HG03469 (cell line): ENCODE data around the gene NKX1-1.
"Not testable (repeated sequence)": the region's sequence is repeated elsewhere in the genome, so short reads cannot be mapped to it uniquely, and the experiment has no call there.

Experiments
- ATAC-seq: cut with Tn5 transposase; IDR thresholded peaks from one replicate; pipeline ENCODE4 v1.9.1; 2021; ENCODE audit warnings: mild to moderate bottlenecking, moderate library complexity, moderate number of reproducible peaks; ENCODE audit not compliant: unreplicated experiment

Gene NKX1-1

GRCh38 chr4:1406394-1406980, at the start of gene NKX1-1:
Gene NKX1-1, minus strand, starts transcription at chr4:1406442. Its CDS starts 0 bp downstream, at chr4:1406442.
- ATAC-seq = no peak

GRCh38 chr4:1453731-1454130, 47.5 kb upstream of the NKX1-1 start:
- no peak for ATAC-seq

GRCh38 chr4:1452431-1453051, 46.3 kb upstream of the NKX1-1 start:
- ATAC-seq = no peak

GRCh38 chr4:1451752-1452122, 45.5 kb upstream of the NKX1-1 start:
- ATAC-seq = no peak

GRCh38 chr4:1451106-1451751, 45.0 kb upstream of the NKX1-1 start:
- ATAC-seq = no peak

- no peak for ATAC-seq
These were observed 43.8 kb upstream of the NKX1-1 start for GRCh38 chr4:1449833-1450741.

- ATAC-seq = no peak
These were observed 43.2 kb upstream of the NKX1-1 start for GRCh38 chr4:1449475-1449832.

GRCh38 chr4:1448589-1449420, 42.6 kb upstream of the NKX1-1 start:
- ATAC-seq = no peak

GRCh38 chr4:1447676-1448588, 41.7 kb upstream of the NKX1-1 start:
- no peak for ATAC-seq

GRCh38 chr4:1446502-1447386, 40.5 kb upstream of the NKX1-1 start:
- ATAC-seq = no peak

- ATAC-seq = no peak
These were observed 39.6 kb upstream of the NKX1-1 start for GRCh38 chr4:1445716-1446445.

- not testable (repeated sequence) for ATAC-seq
These were observed 37.5 kb upstream of the NKX1-1 start for GRCh38 chr4:1443688-1444172.

- ATAC-seq = no peak
These were observed 20.8 kb upstream of the NKX1-1 start for GRCh38 chr4:1427010-1427409.

GRCh38 chr4:1421657-1422056, 15.4 kb upstream of the NKX1-1 start:
- no peak for ATAC-seq

- ATAC-seq = no peak
These were observed 13.5 kb upstream of the NKX1-1 start for GRCh38 chr4:1419708-1420107.

- no peak for ATAC-seq
These were observed 12.4 kb upstream of the NKX1-1 start for GRCh38 chr4:1418494-1419285.
